GM13976 (cell line): ENCODE data around the gene CRYGN.

Experiments
- DNase-seq: peaks from one replicate; pipeline ENCODE4 v3.0.0; 2012; ENCODE audit warnings: low spot score
- in situ Hi-C: fragments of 300-500 bp; cut with MboI; formaldehyde crosslinking; loops from one replicate; pipeline ENCODE4 v1.12.0; 2022; ENCODE audit warnings: low sequenced_read_pairs, mixed read lengths, inconsistent platforms; ENCODE audit not compliant: unreplicated experiment
- TF ChIP-seq, protein P1 (sequence below): IDR thresholded peaks from 2 replicates; pipeline ENCODE4 v1.5.1; 2012; ENCODE audit warnings: borderline replicate concordance, mild to moderate bottlenecking; ENCODE audit not compliant: insufficient read depth; ENCODE audit errors: extremely low read depth, missing control alignments, control extremely low read depth

Gene CRYGN

DNA sequence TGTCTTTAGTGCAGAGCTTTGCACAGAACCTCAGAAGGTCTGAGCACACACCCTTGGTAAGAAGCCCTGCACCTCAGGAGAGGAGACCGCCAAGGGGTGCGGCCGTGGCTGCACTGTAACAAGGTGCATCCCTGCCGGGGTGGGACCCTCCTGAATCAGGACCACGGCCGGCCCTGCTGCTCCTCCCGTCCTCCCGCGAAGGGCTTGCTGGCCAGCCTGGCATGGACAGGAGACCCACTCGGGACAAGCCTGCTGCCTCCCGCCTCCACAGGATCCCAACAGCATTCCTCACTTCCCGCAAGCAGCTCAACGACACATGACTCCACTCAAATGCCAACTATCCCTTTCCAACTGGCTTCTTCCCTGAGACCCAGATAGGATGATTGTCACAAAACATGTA is 42.9 kb downstream of the CRYGN start:
- DNase-seq, result no peak
- TF ChIP-seq, protein P1, sequence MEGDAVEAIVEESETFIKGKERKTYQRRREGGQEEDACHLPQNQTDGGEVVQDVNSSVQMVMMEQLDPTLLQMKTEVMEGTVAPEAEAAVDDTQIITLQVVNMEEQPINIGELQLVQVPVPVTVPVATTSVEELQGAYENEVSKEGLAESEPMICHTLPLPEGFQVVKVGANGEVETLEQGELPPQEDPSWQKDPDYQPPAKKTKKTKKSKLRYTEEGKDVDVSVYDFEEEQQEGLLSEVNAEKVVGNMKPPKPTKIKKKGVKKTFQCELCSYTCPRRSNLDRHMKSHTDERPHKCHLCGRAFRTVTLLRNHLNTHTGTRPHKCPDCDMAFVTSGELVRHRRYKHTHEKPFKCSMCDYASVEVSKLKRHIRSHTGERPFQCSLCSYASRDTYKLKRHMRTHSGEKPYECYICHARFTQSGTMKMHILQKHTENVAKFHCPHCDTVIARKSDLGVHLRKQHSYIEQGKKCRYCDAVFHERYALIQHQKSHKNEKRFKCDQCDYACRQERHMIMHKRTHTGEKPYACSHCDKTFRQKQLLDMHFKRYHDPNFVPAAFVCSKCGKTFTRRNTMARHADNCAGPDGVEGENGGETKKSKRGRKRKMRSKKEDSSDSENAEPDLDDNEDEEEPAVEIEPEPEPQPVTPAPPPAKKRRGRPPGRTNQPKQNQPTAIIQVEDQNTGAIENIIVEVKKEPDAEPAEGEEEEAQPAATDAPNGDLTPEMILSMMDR, result no peak
- in situ Hi-C loops, result no loop called here

DNA sequence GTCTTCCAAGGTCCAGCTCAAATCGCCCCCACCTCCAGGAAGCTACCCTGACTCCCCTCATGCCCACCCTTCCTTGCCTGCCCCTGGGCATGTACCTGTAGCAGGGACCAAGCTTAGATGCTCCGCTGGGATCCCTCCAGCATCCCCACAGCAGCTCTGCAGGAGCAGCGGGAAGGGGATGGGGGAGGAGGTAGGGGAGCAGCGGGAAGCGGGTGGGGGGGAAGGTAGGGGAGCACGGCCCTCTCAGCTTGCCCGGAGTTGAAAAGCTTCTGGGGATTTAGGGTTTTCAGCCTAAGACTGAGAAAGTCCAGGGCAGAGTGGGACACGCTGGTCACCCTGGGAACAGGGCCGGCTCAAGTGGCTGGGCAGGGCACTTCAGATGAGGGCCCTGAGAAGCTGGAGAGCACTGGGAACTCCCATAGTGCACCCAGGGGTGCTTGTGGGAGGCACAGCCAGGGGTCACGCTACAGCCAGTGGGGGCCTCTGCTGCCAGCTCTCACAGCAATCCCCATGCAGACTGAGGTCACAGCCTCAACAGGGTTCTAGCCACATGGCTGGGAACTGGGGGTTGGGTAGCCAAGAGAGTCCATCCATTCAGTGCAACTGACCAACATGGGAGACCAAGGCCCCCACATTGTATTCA is 43.5 kb downstream of the CRYGN start:
- DNase-seq, result no peak
- TF ChIP-seq, protein P1, result no peak
- in situ Hi-C loops, result no loop called here

DNA sequence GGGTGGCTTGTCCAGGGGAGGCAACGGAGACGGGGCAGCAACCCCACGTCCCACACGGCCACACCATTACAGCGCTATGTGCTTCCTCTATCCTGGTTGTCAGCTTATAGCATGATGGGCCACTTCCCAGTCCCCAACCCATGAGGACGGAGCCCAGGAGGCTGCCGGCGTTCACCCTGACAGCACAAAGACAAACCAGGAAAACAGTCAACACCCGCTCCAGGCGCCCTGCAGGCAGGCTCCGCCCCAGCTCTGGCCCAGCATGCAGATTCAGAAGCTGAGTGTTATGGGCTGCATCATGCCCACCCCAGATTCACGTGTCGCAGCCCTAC is 44.9 kb downstream of the CRYGN start:
- TF ChIP-seq, protein P1, result no peak
- no peak for DNase-seq
- in situ Hi-C loops, result no loop called here

DNA sequence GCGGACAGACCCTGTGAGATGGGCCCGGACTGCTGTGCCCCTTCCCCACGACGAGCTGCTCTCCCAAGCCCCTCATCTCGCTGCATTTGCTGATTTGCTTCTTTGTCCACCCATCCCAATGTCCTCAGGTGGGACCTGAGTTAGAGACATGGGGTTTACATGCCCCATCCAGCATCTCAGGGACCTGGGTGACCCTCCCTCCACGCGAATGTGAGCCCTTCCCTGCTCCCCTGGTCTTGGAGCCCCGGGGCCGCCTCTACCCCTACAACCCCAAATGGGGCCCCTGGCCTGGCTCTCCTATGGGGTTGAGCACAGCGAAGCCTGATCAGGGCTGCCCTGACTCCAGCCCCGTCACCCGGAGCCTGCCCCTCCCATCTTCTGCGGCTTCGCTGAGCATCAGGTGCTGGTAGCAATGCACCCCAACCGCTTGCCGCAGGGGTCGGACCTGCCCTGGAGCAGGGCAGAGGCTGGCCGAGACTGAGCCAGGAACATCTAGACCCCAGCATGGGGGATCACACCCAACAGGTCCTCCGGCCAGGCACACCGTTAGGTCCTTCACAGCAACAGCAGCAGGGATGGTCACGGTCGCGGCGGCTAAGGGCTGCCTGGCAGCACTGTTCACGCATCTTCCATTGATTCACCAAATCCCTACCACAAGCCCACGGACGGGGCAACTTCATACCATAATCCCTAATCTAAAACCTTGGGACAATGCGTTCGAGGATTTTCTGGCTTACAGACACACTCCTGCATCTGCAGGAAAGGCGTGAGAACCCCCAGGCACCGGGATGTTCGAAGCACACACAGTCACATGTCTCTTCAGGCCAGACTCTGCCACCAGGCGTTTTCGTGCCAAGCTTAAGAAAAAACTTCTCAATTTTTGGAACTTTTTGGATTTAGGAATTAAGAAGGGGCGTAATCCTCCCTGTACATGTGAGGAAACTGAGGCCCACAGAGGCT is 45.6 kb downstream of the CRYGN start:
- TF ChIP-seq, protein P1, result no peak
- DNase-seq, result no peak
- in situ Hi-C loops, result no loop called here

DNA sequence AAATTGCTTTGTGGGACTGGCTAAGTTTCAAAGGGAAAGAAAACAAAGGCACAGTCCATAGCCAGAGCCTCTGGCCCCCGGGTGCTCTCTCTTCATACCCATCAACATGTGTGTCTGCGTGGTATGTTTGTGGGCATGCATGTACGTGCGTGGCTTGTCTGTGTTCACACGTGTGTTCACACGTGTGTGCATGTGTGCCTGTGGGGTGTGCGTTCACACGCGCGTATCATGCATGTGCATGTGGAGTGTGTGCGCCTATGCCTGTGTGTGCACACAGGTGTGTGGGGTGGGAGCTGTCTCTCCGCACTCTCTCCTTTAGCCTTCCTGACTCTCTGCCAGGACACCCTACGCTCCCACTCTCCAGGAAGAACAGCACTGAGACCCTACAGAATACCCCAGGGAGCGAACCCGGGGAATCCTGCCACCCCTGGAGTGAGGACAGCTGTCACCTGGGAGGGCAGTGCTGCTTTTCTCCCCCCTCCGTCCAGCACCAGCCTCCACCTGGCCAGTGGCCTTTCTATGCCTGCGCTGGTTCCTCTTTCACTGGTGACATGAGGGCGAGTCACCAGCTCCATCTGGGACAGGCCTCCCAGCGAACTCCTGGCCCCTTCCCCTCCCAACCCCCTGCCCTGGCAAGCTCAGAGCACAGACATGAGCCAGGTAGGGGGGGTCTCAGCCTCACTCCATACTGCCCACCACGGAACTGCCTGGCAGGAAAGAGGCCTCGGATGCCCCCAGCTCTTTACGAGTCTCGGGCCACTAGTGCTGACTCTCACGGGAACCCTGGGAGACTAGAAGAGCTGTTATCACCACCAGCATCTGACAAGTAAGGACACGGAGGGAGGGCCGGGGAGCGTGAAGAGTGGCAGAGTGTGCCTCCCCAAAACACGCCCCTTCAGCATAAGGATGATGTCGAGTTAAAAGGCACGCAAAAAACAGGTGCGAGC is 46.6 kb downstream of the CRYGN start:
- in situ Hi-C loops, result no loop called here
- TF ChIP-seq, protein P1, result no peak
- DNase-seq, result no peak

DNA sequence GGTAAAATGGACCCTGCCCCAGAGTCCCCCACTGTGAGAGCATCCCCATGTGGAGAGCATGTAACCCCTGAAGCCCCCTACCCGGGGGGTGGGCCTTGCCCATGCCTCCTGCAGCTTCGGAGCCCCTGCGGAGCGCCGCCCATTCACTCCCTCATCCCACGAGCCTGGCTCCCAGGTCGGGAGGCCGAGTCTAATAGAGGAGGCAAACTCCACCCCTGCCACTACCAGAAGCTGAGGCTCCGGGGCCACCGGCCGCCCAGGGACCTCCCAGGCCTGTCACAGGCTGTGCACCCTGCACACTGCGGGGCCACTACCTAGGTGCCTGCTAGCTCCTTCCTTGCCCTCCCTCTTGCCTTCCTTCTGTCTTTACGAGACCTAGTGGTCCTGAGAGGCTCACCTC is 47.5 kb downstream of the CRYGN start:
- TF ChIP-seq, protein P1, result no peak
- DNase-seq, result no peak
- in situ Hi-C loops, result no loop called here
